B cell (primary cell): ENCODE data around the gene PCP4. TPM values are rescaled to one million over a fixed set of nuclear protein-coding genes. Genes with fewer than 3 reads are reported as not detected.

Experiments
- ATAC-seq: fragments of 200-7000 bp; cut with Tn5 transposase; one replicate; pipeline ENCODE4 v1.10.0; 2021; ENCODE audit warnings: low read depth, mild to moderate bottlenecking, moderate number of reproducible peaks, moderate library complexity
- CTCF ChIA-PET: fragments of 350-600 bp; sonication (Branson Sonifier 250); formaldehyde crosslinking; loops from one replicate; lab custom pipeline; 2021; ENCODE audit warnings: antibody characterized with exemption, inconsistent platforms; lab: Charles Lee
- POLR2A ChIA-PET: fragments of 350-600 bp; sonication (Branson Sonifier 250); formaldehyde crosslinking; loops from one replicate; lab custom pipeline; 2021; ENCODE audit warnings: antibody characterized with exemption; lab: Charles Lee
- DNase-seq: peaks from one replicate; pipeline ENCODE4 v3.0.0; 2013
- H2AFZ ChIP-seq: 2 replicates; pipeline ENCODE4 v1.6.1; 2012; ENCODE audit warnings: mild to moderate bottlenecking, low read depth, low read length; ENCODE audit not compliant: insufficient read depth, poor library complexity, severe bottlenecking
- H3K27ac ChIP-seq, 2 donors: 1 replicate in 1 of 2; 2 replicates in 1 of 2; pipeline ENCODE4 v1.5.1; 2012 to 2013; ENCODE audit warnings: low read length in 2 of 2, mild to moderate bottlenecking in 2 of 2, moderate library complexity in 1 of 2
- H3K27me3 ChIP-seq, 4 experiments: fragments of 200-600 bp in 1 of 4; sonication (generic) in 1 of 4; replicated peaks in 1 of 4; 1 replicate in 2 of 4; 2 replicates in 2 of 4; pipeline versions ENCODE4 v1.6.1 to v1.7.0; 2013 to 2016; ENCODE audit warnings: low read length in 3 of 4, mild to moderate bottlenecking in 2 of 4, mixed read lengths in 1 of 4, moderate library complexity in 1 of 4; ENCODE audit not compliant: insufficient read depth in 4 of 4, control insufficient read depth in 3 of 4; ENCODE audit errors: control extremely low read depth in 1 of 4
- H3K36me3 ChIP-seq, 2 experiments: replicated peaks in 1 of 2; 1 replicate in 1 of 2; 2 replicates in 1 of 2; pipeline versions ENCODE4 v1.6.1 to v1.7.1; 2013; ENCODE audit warnings: low read length in 1 of 2; ENCODE audit not compliant: insufficient read depth in 2 of 2, control insufficient read depth in 1 of 2; ENCODE audit errors: control extremely low read depth in 1 of 2, extremely low read depth in 1 of 2
- H3K4me1 ChIP-seq, 2 donors: fragments of 200-600 bp in 1 of 2; sonication (generic) in 1 of 2; 1 replicate in 1 of 2; 2 replicates in 1 of 2; pipeline versions ENCODE4 v1.5.1 to v1.6.1; 2013 to 2017; ENCODE audit warnings: low read length in 2 of 2; ENCODE audit not compliant: control insufficient read depth in 2 of 2, insufficient read depth in 2 of 2
- H3K4me2 ChIP-seq: replicated peaks from 2 replicates; pipeline ENCODE3; 2012; ENCODE audit warnings: mild to moderate bottlenecking, low read depth, low read length; ENCODE audit not compliant: poor library complexity, severe bottlenecking
- H3K4me3 ChIP-seq, 5 experiments: fragments of 200-600 bp in 1 of 5; sonication (generic) in 1 of 5; 1 replicate in 3 of 5; 2 replicates in 2 of 5; pipeline versions ENCODE4 v1.5.1 to v1.7.0; 2011 to 2016; ENCODE audit warnings: low read length in 4 of 5, mild to moderate bottlenecking in 4 of 5, low read depth in 2 of 5, control low read depth in 1 of 5, moderate library complexity in 1 of 5; ENCODE audit not compliant: insufficient read depth in 1 of 5; ENCODE audit errors: control extremely low read depth in 1 of 5, extremely low read depth in 1 of 5
- H3K79me2 ChIP-seq: fragments of 200-600 bp; sonication (generic); one replicate; pipeline ENCODE4 v1.6.0; 2016; ENCODE audit warnings: low read length; ENCODE audit not compliant: control insufficient read depth, insufficient read depth
- H3K9ac ChIP-seq: fragments of 200-600 bp; sonication (generic); 2 replicates; pipeline ENCODE4 v1.6.1; 2017; ENCODE audit warnings: mild to moderate bottlenecking, low read length, moderate library complexity
- H3K9me3 ChIP-seq, 3 donors: one replicate each; pipeline versions ENCODE4 v1.6.1 to v1.7.1; 2013; ENCODE audit warnings: low read length in 2 of 3; ENCODE audit not compliant: control insufficient read depth in 2 of 3, insufficient read depth in 1 of 3; ENCODE audit errors: control extremely low read depth in 1 of 3
- H4K20me1 ChIP-seq: 2 replicates; pipeline ENCODE4 v1.6.0; 2012; ENCODE audit warnings: mild to moderate bottlenecking, low read length; ENCODE audit not compliant: insufficient read depth, control insufficient read depth, poor library complexity, severe bottlenecking
- H3K27ac Mint-ChIP-seq: one replicate; pipeline ENCODE4 v1.8.0; 2021; ENCODE audit warnings: mixed read lengths
- H3K27me3 Mint-ChIP-seq: one replicate; pipeline ENCODE4 v1.8.0; 2021; ENCODE audit warnings: mixed read lengths
- H3K4me1 Mint-ChIP-seq: one replicate; pipeline ENCODE4 v1.8.0; 2021; ENCODE audit warnings: mixed read lengths
- H3K4me3 Mint-ChIP-seq: one replicate; pipeline ENCODE4 v1.8.0; 2021; ENCODE audit warnings: mixed read lengths
- H3K9me3 Mint-ChIP-seq: one replicate; pipeline ENCODE4 v1.8.0; 2022; ENCODE audit warnings: mixed read lengths; ENCODE audit not compliant: insufficient read depth
- CTCF ChIP-seq: fragments of 200-600 bp; IDR thresholded peaks from one replicate; pipeline ENCODE4 v1.8.0; 2022; ENCODE audit warnings: antibody characterized with exemption, mild to moderate bottlenecking
- EZH2 ChIP-seq: IDR thresholded peaks from 2 replicates; pipeline ENCODE4 v1.6.1; 2012; ENCODE audit warnings: borderline replicate concordance, low read depth, mild to moderate bottlenecking, moderate library complexity, low read length; ENCODE audit not compliant: insufficient read depth, poor library complexity, severe bottlenecking
- WGBS: methylation state at CpG from one replicate; pipeline ENCODE4 v1.1.5; 2013; ENCODE audit warnings: missing lambda C conversion rate; ENCODE audit not compliant: insufficient coverage; 5-methylcytosine and 5-hydroxymethylcytosine counted together
- intact Hi-C: fragments of 100-400 bp; cut with micrococcal nuclease; formaldehyde crosslinking; loops from one replicate; pipeline ENCODE4 v1.10.0; 2022
- polyA plus RNA-seq: library from polyadenylated mRNA; depleted of rRNA; stranded (reverse); fragments of >200 nt; gene quantifications from 2 replicates; pipeline ENCODE4 v1.2.3, GENCODE V29; 2012
- total RNA-seq, 2 donors: library from RNA; stranded (reverse); fragments of 120-200 nt in 1 of 2; gene quantifications; 1 replicate in 1 of 2; 2 replicates in 1 of 2; pipeline versions ENCODE4 v1.2.3 to v1.2.4, GENCODE V29; 2013 to 2022

Gene PCP4
- total and polyA plus RNA-seq, 2 donors (not counting 1 experiment from before 2014, with no cell fraction given), result not detected

- Mint-ChIP-seq H3K27ac (no peak overlapping the region), H3K9me3 (no peaks in the 10 kb centered on the region), H3K4me3 (no peak overlapping the region), H3K4me1 (no peaks in the 10 kb centered on the region), H3K27me3 (no peaks in the 10 kb centered on the region)
- 69% methylated on average over 2 of the region's 5 CpGs for WGBS
- intact Hi-C loops, result no loop called here
- ChIA-PET CTCF (no interaction called here), POLR2A (no interaction called here)
- H3K9ac ChIP-seq, result no peak overlapping the region
- peaks cover 0 to 17% (median 1%) of the 10 kb centered on the region in 3 donors for H3K9me3 ChIP-seq
- no peaks in the 10 kb centered on the region for H3K79me2 ChIP-seq
- H3K4me2 ChIP-seq, result no peak overlapping the region
- ATAC-seq (no peak), DNase-seq (no peak)
- no peaks in the 10 kb centered on the region for H4K20me1 ChIP-seq
- H3K4me1 ChIP-seq, result no peaks in the 10 kb centered on the region
- H3K27ac ChIP-seq, result no peak overlapping the region
- no peaks in the 10 kb centered on the region for H3K27me3 ChIP-seq
- H3K36me3 ChIP-seq, result no peaks in the 10 kb centered on the region
- H3K4me3 ChIP-seq, result no peak overlapping the region
- no peak for TF ChIP-seq CTCF
- no peak for TF ChIP-seq EZH2
- H2AFZ ChIP-seq, result no peak overlapping the region
These were observed 109.6 kb downstream of the PCP4 start for GRCh38 chr21:39976800-39977199.

Other genes starting within 250 kb of the PCP4 start
- gene IGSF5, start 122.3 kb upstream of the PCP4 start, total RNA-seq, result not detected in 2 replicates
- gene IGSF5, start 122.3 kb upstream of the PCP4 start, polyA plus RNA-seq, result not detected in 2 replicates